Progenitor cell of endocrine pancreas (in vitro differentiated cells): ENCODE results near the gene MACROD2. TPM values are rescaled to one million over a fixed set of nuclear protein-coding genes. Genes with fewer than 3 reads are reported as not detected.

ENCODE experiments used
- DNase-seq: peaks from one replicate; pipeline ENCODE4 v3.0.0; 2021; ENCODE audit warnings: low spot score; ENCODE audit not compliant: unreplicated experiment
- H3K27ac Mint-ChIP-seq: 2 replicates; pipeline ENCODE4 v1.8.0; 2021; ENCODE audit warnings: mild to moderate bottlenecking, moderate library complexity, mixed read lengths
- H3K27me3 Mint-ChIP-seq: 2 replicates; pipeline ENCODE4 v1.8.0; 2021; ENCODE audit warnings: mixed read lengths
- H3K36me3 Mint-ChIP-seq: 2 replicates; pipeline ENCODE4 v1.8.0; 2022; ENCODE audit warnings: mixed read lengths; ENCODE audit not compliant: insufficient read depth
- H3K4me1 Mint-ChIP-seq: 2 replicates; pipeline ENCODE4 v1.8.0; 2021; ENCODE audit warnings: low read depth, mixed read lengths
- H3K4me3 Mint-ChIP-seq: 2 replicates; pipeline ENCODE4 v1.8.0; 2021; ENCODE audit warnings: low read depth, mild to moderate bottlenecking, moderate library complexity, mixed read lengths
- H3K9me3 Mint-ChIP-seq: 2 replicates; pipeline ENCODE4 v1.8.0; 2021; ENCODE audit warnings: low read depth, mixed read lengths
- CTCF ChIP-seq: fragments of 200-600 bp; sonication (generic); IDR thresholded peaks from one replicate; pipeline ENCODE4 v1.5.0; 2021; ENCODE audit warnings: antibody characterized with exemption, mild to moderate bottlenecking; ENCODE audit not compliant: unreplicated experiment
- total RNA-seq: library from RNA; stranded (reverse); gene quantifications from 2 replicates; pipeline ENCODE4 v1.2.1, GENCODE V29; 2021

The MACROD2 gene
- total RNA-seq, 1 donor from 2014 or later: 7.6 TPM

- no peak for TF ChIP-seq CTCF
- Mint-ChIP-seq H3K27me3 (no peaks in the 10 kb centered on the region), H3K4me1 (peaks cover 2% of the 10 kb centered on the region), H3K4me3 (no peak overlapping the region), H3K36me3 (no peaks in the 10 kb centered on the region), H3K27ac (no peak overlapping the region), H3K9me3 (no peaks in the 10 kb centered on the region)
- DNase-seq: no peak
Measured at GRCh38 chr20:14947536-14947935, 952.2 kb downstream of the MACROD2 start.

- no peak overlapping the region for H3K27ac Mint-ChIP-seq
- no peaks in the 10 kb centered on the region for H3K36me3 Mint-ChIP-seq
- H3K4me1 Mint-ChIP-seq: no peaks in the 10 kb centered on the region
- H3K27me3 Mint-ChIP-seq: no peaks in the 10 kb centered on the region
- TF ChIP-seq CTCF: no peak
- DNase-seq: no peak
- H3K9me3 Mint-ChIP-seq: no peaks in the 10 kb centered on the region
- H3K4me3 Mint-ChIP-seq: no peak overlapping the region
Measured at GRCh38 chr20:14947946-14948345, 952.6 kb downstream of the MACROD2 start.

GRCh38 chr20:14948416-14948815, 953.1 kb downstream of the MACROD2 start:
- no peaks in the 10 kb centered on the region for H3K36me3 Mint-ChIP-seq
- H3K27ac Mint-ChIP-seq: no peak overlapping the region
- no peak for DNase-seq
- no peak for TF ChIP-seq CTCF
- H3K4me3 Mint-ChIP-seq: no peak overlapping the region
- H3K4me1 Mint-ChIP-seq: no peaks in the 10 kb centered on the region
- H3K9me3 Mint-ChIP-seq: no peaks in the 10 kb centered on the region
- no peaks in the 10 kb centered on the region for H3K27me3 Mint-ChIP-seq

- Mint-ChIP-seq H3K27ac (no peak overlapping the region), H3K27me3 (no peaks in the 10 kb centered on the region), H3K9me3 (no peaks in the 10 kb centered on the region), H3K4me1 (peaks cover 4% of the 10 kb centered on the region), H3K4me3 (no peak overlapping the region), H3K36me3 (no peaks in the 10 kb centered on the region)
- no peak for DNase-seq
- no peak for TF ChIP-seq CTCF
Measured at GRCh38 chr20:14950633-14951032, 955.3 kb downstream of the MACROD2 start.

GRCh38 chr20:14951105-14951504, 955.8 kb downstream of the MACROD2 start:
- no peak for TF ChIP-seq CTCF
- no peak overlapping the region for H3K27ac Mint-ChIP-seq
- no peaks in the 10 kb centered on the region for H3K27me3 Mint-ChIP-seq
- peaks cover 7% of the 10 kb centered on the region for H3K4me1 Mint-ChIP-seq
- no peaks in the 10 kb centered on the region for H3K36me3 Mint-ChIP-seq
- no peak overlapping the region for H3K4me3 Mint-ChIP-seq
- H3K9me3 Mint-ChIP-seq: no peaks in the 10 kb centered on the region
- no peak for DNase-seq
